Uterus (tissue), 4 donors: Measurements from ENCODE around the gene POU3F3. TPM values are rescaled to one million over a fixed set of nuclear protein-coding genes. Genes with fewer than 3 reads are reported as not detected.

Experiments
- DNase-seq, 2 donors: peaks; one replicate each; pipeline ENCODE4 v3.0.0-alpha.2; 2019 to 2020
- H3K27ac ChIP-seq, 2 donors: fragments of 200-600 bp; sonication (generic); 1 replicate in 1 of 2; 2 replicates in 1 of 2; pipeline ENCODE4 v1.5.1; 2016 to 2018
- H3K27me3 ChIP-seq, 2 donors: fragments of 200-600 bp; sonication (generic); one replicate each; pipeline ENCODE4 v1.5.1; 2018 to 2019; ENCODE audit warnings: control low read depth in 1 of 2
- H3K36me3 ChIP-seq, 2 donors: fragments of 200-600 bp; sonication (generic); one replicate each; pipeline ENCODE4 v1.5.1; 2019; ENCODE audit warnings: control low read depth in 1 of 2
- H3K4me1 ChIP-seq, 2 donors: fragments of 200-600 bp; sonication (generic); one replicate each; pipeline ENCODE4 v1.5.1; 2018 to 2019; ENCODE audit warnings: control low read depth in 1 of 2
- H3K4me3 ChIP-seq, 2 donors: fragments of 200-600 bp; sonication (generic); 1 replicate in 1 of 2; 2 replicates in 1 of 2; pipeline ENCODE4 v1.5.1; 2018 to 2019; ENCODE audit warnings: mild to moderate bottlenecking in 1 of 2
- H3K9me3 ChIP-seq, 2 donors: fragments of 200-600 bp; sonication (generic); one replicate each; pipeline ENCODE4 v1.5.1; 2019; ENCODE audit warnings: control low read depth in 1 of 2
- CTCF ChIP-seq, 4 experiments: fragments of 200-600 bp in 2 of 4; fragments of 450-650 bp in 2 of 4; sonication (generic) in 2 of 4; IDR thresholded peaks; one replicate each; pipeline ENCODE4 v1.5.1; 2016 to 2019; ENCODE audit warnings: antibody characterized with exemption in 4 of 4, mild to moderate bottlenecking in 2 of 4, moderate library complexity in 1 of 4
- POLR2A ChIP-seq, 2 donors: fragments of 450-650 bp; IDR thresholded peaks; one replicate each; pipeline ENCODE4 v1.6.1; 2016; ENCODE audit warnings: antibody characterized with exemption in 2 of 2, mild to moderate bottlenecking in 1 of 2, moderate library complexity in 1 of 2
- intact Hi-C: fragments of 100-400 bp; cut with DNase I; formaldehyde crosslinking; loops from one replicate; pipeline ENCODE4 v1.15.1; 2023; ENCODE audit warnings: low total_unique reads
- total RNA-seq, 4 donors: library from RNA; depleted of rRNA in 3 of 4; stranded (reverse); fragments of >200 nt in 3 of 4; gene quantifications; one replicate each; pipeline versions ENCODE4 v1.1.0 to v1.2.4, GENCODE V29; 2014 to 2023
- donor health status: DM: yes; HTN: yes; CAD: no.

Gene POU3F3
- total RNA-seq = under 1 TPM in 1 of 4 donors, not detected in 3; 0.18 TPM

GRCh38 chr2:104853534-104854497 is at the start of gene POU3F3:
TSS of gene POU3F3 (plus strand) at chr2:104854115. CDS start at chr2:104855511, 1,396 bp downstream.
- TF ChIP-seq POLR2A (IDR thresholded peaks at IDR 0.05) (no peak), CTCF (IDR thresholded peaks at IDR 0.05) (no peak)
- Histone ChIP-seq H3K27ac (no peak within 1 kb of the TSS), H3K4me1 (peaks cover 0 to 12% of the 10 kb centered on the region in 2 donors), H3K27me3 (peaks cover 14 to 69% of the 10 kb centered on the region in 2 donors), H3K4me3 (peak within 1 kb of the TSS in 1 of 2 donors; percentile 20), H3K9me3 (no peaks in the 10 kb centered on the region), H3K36me3 (no peaks in the 10 kb centered on the region)
- intact Hi-C loops = no loop called here
- peak; percentile 29 to 63 for DNase-seq

- Histone ChIP-seq H3K27ac (no peak overlapping the region), H3K36me3 (no peaks in the 10 kb centered on the region), H3K27me3 (no peaks in the 10 kb centered on the region), H3K4me3 (no peak overlapping the region), H3K4me1 (no peaks in the 10 kb centered on the region), H3K9me3 (no peaks in the 10 kb centered on the region)
- intact Hi-C loops = no loop called here
- DNase-seq = no peak
- TF ChIP-seq POLR2A (IDR thresholded peaks at IDR 0.05) = no peak
- TF ChIP-seq CTCF (IDR thresholded peaks at IDR 0.05) = no peak
Measured at GRCh38 chr2:104804148-104804890, 49.6 kb upstream of the POU3F3 start.

GRCh38 chr2:104812286-104812685 is 41.6 kb upstream of the POU3F3 start:
- Histone ChIP-seq H3K9me3 (no peaks in the 10 kb centered on the region), H3K4me3 (no peak overlapping the region), H3K27ac (no peak overlapping the region), H3K36me3 (no peaks in the 10 kb centered on the region), H3K27me3 (no peaks in the 10 kb centered on the region), H3K4me1 (no peaks in the 10 kb centered on the region)
- no peak for TF ChIP-seq CTCF (IDR thresholded peaks at IDR 0.05)
- no peak for TF ChIP-seq POLR2A (IDR thresholded peaks at IDR 0.05)
- no peak for DNase-seq
- intact Hi-C loops = no loop called here

- Histone ChIP-seq H3K36me3 (no peaks in the 10 kb centered on the region), H3K4me3 (no peak overlapping the region), H3K27me3 (no peaks in the 10 kb centered on the region), H3K9me3 (no peaks in the 10 kb centered on the region), H3K4me1 (no peaks in the 10 kb centered on the region), H3K27ac (no peak overlapping the region)
- TF ChIP-seq CTCF (IDR thresholded peaks at IDR 0.05) = no peak
- TF ChIP-seq POLR2A (IDR thresholded peaks at IDR 0.05) = no peak
- intact Hi-C loops = no loop called here
- DNase-seq = no peak
Measured at GRCh38 chr2:104816143-104816542, 37.8 kb upstream of the POU3F3 start.

GRCh38 chr2:104818264-104818663 is 35.7 kb upstream of the POU3F3 start:
- H3K27ac ChIP-seq = no peak overlapping the region
- no peaks in the 10 kb centered on the region for H3K27me3 ChIP-seq
- TF ChIP-seq POLR2A (IDR thresholded peaks at IDR 0.05) (no peak), CTCF (IDR thresholded peaks at IDR 0.05) (no peak)
- no peak for DNase-seq
- intact Hi-C loops = no loop called here
- no peaks in the 10 kb centered on the region for H3K4me1 ChIP-seq
- no peaks in the 10 kb centered on the region for H3K9me3 ChIP-seq
- no peaks in the 10 kb centered on the region for H3K36me3 ChIP-seq
- H3K4me3 ChIP-seq = no peak overlapping the region
